Measurements from ENCODE around the gene IRX1.

IRX1 gene
- total RNA-seq = 0 reads per million in 3 donors

- H3K36me3 ChIP-seq (ENCODE audit: control insufficient read depth, insufficient read depth, low read length) = no peaks in the 10 kb centered on the region
- no peak for DNase-seq
- peaks cover 8% of the 10 kb centered on the region for H3K27me3 ChIP-seq (replicated peaks; ENCODE audit: control insufficient read depth, insufficient read depth, low read length, poor library complexity, severe bottlenecking)
- no peaks in the 10 kb centered on the region for H3K4me1 ChIP-seq (ENCODE audit: control insufficient read depth, insufficient read depth, low read length, poor library complexity, severe bottlenecking)
- no peak within 1 kb of the TSS for H3K27ac ChIP-seq (ENCODE audit: insufficient read depth, low read length, poor library complexity, severe bottlenecking)
- no peaks in the 10 kb centered on the region for H3K9me3 ChIP-seq (ENCODE audit: control insufficient read depth, low read length)
- no peak within 1 kb of the TSS for H3K4me3 ChIP-seq (ENCODE audit: insufficient read depth, low read depth, low read length, poor library complexity, severe bottlenecking)
These were observed at the start of gene IRX1 for GRCh38 chr5:3595006-3595961. Gene IRX1 (plus strand): TSS chr5:3595832. CDS start chr5:3596106, 274 bp downstream.

GRCh38 chr5:3546028-3546427 is 49.6 kb upstream of the IRX1 start:
- no peak for DNase-seq
- H3K27me3 ChIP-seq (replicated peaks; ENCODE audit: control insufficient read depth, insufficient read depth, low read length, poor library complexity, severe bottlenecking) = no peaks in the 10 kb centered on the region
- no peak overlapping the region for H3K4me3 ChIP-seq (ENCODE audit: insufficient read depth, low read depth, low read length, poor library complexity, severe bottlenecking)

GRCh38 chr5:3564116-3564515 is 31.5 kb upstream of the IRX1 start:
- Histone ChIP-seq H3K27ac (ENCODE audit: insufficient read depth, low read length, poor library complexity, severe bottlenecking) (no peak overlapping the region), H3K36me3 (ENCODE audit: control insufficient read depth, insufficient read depth, low read length) (no peaks in the 10 kb centered on the region), H3K9me3 (ENCODE audit: control insufficient read depth, low read length) (no peaks in the 10 kb centered on the region), H3K27me3 (replicated peaks; ENCODE audit: control insufficient read depth, insufficient read depth, low read length, poor library complexity, severe bottlenecking) (no peaks in the 10 kb centered on the region), H3K4me1 (ENCODE audit: control insufficient read depth, insufficient read depth, low read length, poor library complexity, severe bottlenecking) (no peaks in the 10 kb centered on the region), H3K4me3 (ENCODE audit: insufficient read depth, low read depth, low read length, poor library complexity, severe bottlenecking) (no peak overlapping the region)
- DNase-seq = no peak

More at GRCh38 chr5:3546028-3546427, 49.6 kb upstream of the IRX1 start:
- Histone ChIP-seq H3K4me1 (ENCODE audit: control insufficient read depth, insufficient read depth, low read length, poor library complexity, severe bottlenecking) (no peaks in the 10 kb centered on the region), H3K36me3 (ENCODE audit: control insufficient read depth, insufficient read depth, low read length) (no peaks in the 10 kb centered on the region), H3K9me3 (ENCODE audit: control insufficient read depth, low read length) (no peaks in the 10 kb centered on the region), H3K27ac (ENCODE audit: insufficient read depth, low read length, poor library complexity, severe bottlenecking) (no peak overlapping the region)

GRCh38 chr5:3564827-3565518 is 30.7 kb upstream of the IRX1 start:
- Histone ChIP-seq H3K4me3 (ENCODE audit: insufficient read depth, low read depth, low read length, poor library complexity, severe bottlenecking) (no peak overlapping the region), H3K9me3 (ENCODE audit: control insufficient read depth, low read length) (no peaks in the 10 kb centered on the region), H3K27ac (ENCODE audit: insufficient read depth, low read length, poor library complexity, severe bottlenecking) (no peak overlapping the region), H3K27me3 (replicated peaks; ENCODE audit: control insufficient read depth, insufficient read depth, low read length, poor library complexity, severe bottlenecking) (no peaks in the 10 kb centered on the region), H3K4me1 (ENCODE audit: control insufficient read depth, insufficient read depth, low read length, poor library complexity, severe bottlenecking) (no peaks in the 10 kb centered on the region), H3K36me3 (ENCODE audit: control insufficient read depth, insufficient read depth, low read length) (no peaks in the 10 kb centered on the region)
- no peak for DNase-seq

- no peak for DNase-seq
- no peak overlapping the region for H3K4me3 ChIP-seq (ENCODE audit: insufficient read depth, low read depth, low read length, poor library complexity, severe bottlenecking)
- no peaks in the 10 kb centered on the region for H3K36me3 ChIP-seq (ENCODE audit: control insufficient read depth, insufficient read depth, low read length)
- H3K27ac ChIP-seq (ENCODE audit: insufficient read depth, low read length, poor library complexity, severe bottlenecking) = no peak overlapping the region
- no peaks in the 10 kb centered on the region for H3K27me3 ChIP-seq (replicated peaks; ENCODE audit: control insufficient read depth, insufficient read depth, low read length, poor library complexity, severe bottlenecking)
- H3K9me3 ChIP-seq (ENCODE audit: control insufficient read depth, low read length) = no peaks in the 10 kb centered on the region
- no peaks in the 10 kb centered on the region for H3K4me1 ChIP-seq (ENCODE audit: control insufficient read depth, insufficient read depth, low read length, poor library complexity, severe bottlenecking)
These were observed 10.7 kb upstream of the IRX1 start for GRCh38 chr5:3584724-3585531.

- Histone ChIP-seq H3K4me3 (ENCODE audit: insufficient read depth, low read depth, low read length, poor library complexity, severe bottlenecking) (no peak overlapping the region), H3K27ac (ENCODE audit: insufficient read depth, low read length, poor library complexity, severe bottlenecking) (no peak overlapping the region), H3K36me3 (ENCODE audit: control insufficient read depth, insufficient read depth, low read length) (no peaks in the 10 kb centered on the region), H3K9me3 (ENCODE audit: control insufficient read depth, low read length) (no peaks in the 10 kb centered on the region), H3K27me3 (replicated peaks; ENCODE audit: control insufficient read depth, insufficient read depth, low read length, poor library complexity, severe bottlenecking) (peaks cover 8% of the 10 kb centered on the region), H3K4me1 (ENCODE audit: control insufficient read depth, insufficient read depth, low read length, poor library complexity, severe bottlenecking) (no peaks in the 10 kb centered on the region)
- no peak for DNase-seq
These were observed 5.3 kb upstream of the IRX1 start for GRCh38 chr5:3590161-3590966.

- Histone ChIP-seq H3K4me3 (ENCODE audit: insufficient read depth, low read depth, low read length, poor library complexity, severe bottlenecking) (no peak overlapping the region), H3K27ac (ENCODE audit: insufficient read depth, low read length, poor library complexity, severe bottlenecking) (no peak overlapping the region), H3K36me3 (ENCODE audit: control insufficient read depth, insufficient read depth, low read length) (no peaks in the 10 kb centered on the region), H3K27me3 (replicated peaks; ENCODE audit: control insufficient read depth, insufficient read depth, low read length, poor library complexity, severe bottlenecking) (peaks cover 8% of the 10 kb centered on the region), H3K4me1 (ENCODE audit: control insufficient read depth, insufficient read depth, low read length, poor library complexity, severe bottlenecking) (no peaks in the 10 kb centered on the region), H3K9me3 (ENCODE audit: control insufficient read depth, low read length) (no peaks in the 10 kb centered on the region)
- DNase-seq = no peak
These were observed 4.4 kb upstream of the IRX1 start for GRCh38 chr5:3590967-3591900.

GRCh38 chr5:3592298-3592697 is 3.3 kb upstream of the IRX1 start:
- Histone ChIP-seq H3K27ac (ENCODE audit: insufficient read depth, low read length, poor library complexity, severe bottlenecking) (no peak overlapping the region), H3K9me3 (ENCODE audit: control insufficient read depth, low read length) (no peaks in the 10 kb centered on the region), H3K4me1 (ENCODE audit: control insufficient read depth, insufficient read depth, low read length, poor library complexity, severe bottlenecking) (no peaks in the 10 kb centered on the region), H3K4me3 (ENCODE audit: insufficient read depth, low read depth, low read length, poor library complexity, severe bottlenecking) (no peak overlapping the region), H3K36me3 (ENCODE audit: control insufficient read depth, insufficient read depth, low read length) (no peaks in the 10 kb centered on the region), H3K27me3 (replicated peaks; ENCODE audit: control insufficient read depth, insufficient read depth, low read length, poor library complexity, severe bottlenecking) (peaks cover 8% of the 10 kb centered on the region)
- DNase-seq = no peak

Data from effector memory CD4-positive, alpha-beta T cell (primary cell).